Adrenal gland (tissue), 12 donors: Measurements from ENCODE around the gene HOXA9. TPM values are rescaled to one million over a fixed set of nuclear protein-coding genes. Genes with fewer than 3 reads are reported as not detected.

Source experiments
- DNase-seq, 7 donors: peaks; one replicate each; pipeline ENCODE4 v3.0.0-alpha.2; 2019 to 2020
- H3K27ac ChIP-seq, 5 donors: fragments of 200-600 bp; sonication (generic) in 4 of 5; 1 replicate in 3 of 5; 2 replicates in 2 of 5; pipeline versions ENCODE4 v1.5.1 to v1.8.0; 2016 to 2020; ENCODE audit warnings: mild to moderate bottlenecking in 1 of 5
- H3K27me3 ChIP-seq: fragments of 200-600 bp; 2 replicates; pipeline ENCODE4 v1.8.0; 2021
- H3K36me3 ChIP-seq, 2 donors: fragments of 200-600 bp; replicated peaks in 1 of 2; 1 replicate in 1 of 2; 2 replicates in 1 of 2; pipeline versions ENCODE4 v1.5.1 to v1.8.0; 2018 to 2022
- H3K4me1 ChIP-seq, 2 donors: fragments of 200-600 bp; replicated peaks in 1 of 2; 1 replicate in 1 of 2; 2 replicates in 1 of 2; pipeline versions ENCODE4 v1.5.1 to v1.8.0; 2018 to 2021
- H3K4me3 ChIP-seq, 4 donors: fragments of 200-600 bp; sonication (generic) in 3 of 4; one replicate each; pipeline ENCODE4 v1.5.1; 2016 to 2018
- H3K9me3 ChIP-seq, 3 donors: fragments of 200-600 bp; sonication (generic) in 1 of 3; replicated peaks in 1 of 3; 1 replicate in 2 of 3; 2 replicates in 1 of 3; pipeline versions ENCODE4 v1.5.1 to v1.8.0; 2016 to 2021
- CTCF ChIP-seq, 6 experiments: fragments of 450-650 bp in 4 of 6; fragments of 200-600 bp in 2 of 6; sonication (generic) in 1 of 6; IDR thresholded peaks; 1 replicate in 5 of 6; 2 replicates in 1 of 6; pipeline versions ENCODE4 v1.5.1 to v1.8.0; 2016 to 2021; ENCODE audit warnings: antibody characterized with exemption in 6 of 6, mild to moderate bottlenecking in 2 of 6, moderate library complexity in 1 of 6
- POLR2A ChIP-seq, 2 donors: fragments of 450-650 bp; IDR thresholded peaks; one replicate each; pipeline ENCODE4 v1.6.1; 2017; ENCODE audit warnings: antibody characterized with exemption in 2 of 2, mild to moderate bottlenecking in 2 of 2, moderate library complexity in 1 of 2
- WGBS, 4 donors: extraction: QIAGEN DNeasy Blood & Tissue Kit in 2 of 4; methylation state at CpG; one replicate each; pipeline versions ENCODE4 v1.1.5 to v1.1.7; 2013 to 2017; 5-methylcytosine and 5-hydroxymethylcytosine counted together
- intact Hi-C, 2 donors: fragments of 100-400 bp; cut with DNase I; formaldehyde crosslinking; loops; one replicate each; pipeline versions ENCODE4 v1.14.1 to v1.15.0; 2022 to 2023
- polyA plus RNA-seq, 3 donors: library from polyadenylated mRNA; stranded (reverse); fragments of 200-250 nt in 2 of 3; fragments of 350-450 nt in 1 of 3; fragmentation: Illumina TruSeq in 1 of 3; extraction: RNeasy Lipid Tissue Mini Kit (QIAGEN cat#74804) in 1 of 3; gene quantifications; one replicate each; pipeline ENCODE4 v1.2.3, GENCODE V29; 2013 to 2014
- total RNA-seq, 9 donors: library from RNA; depleted of rRNA in 4 of 9; stranded (reverse); fragments of >200 nt in 4 of 9; fragments of 120-200 nt in 1 of 9; fragmentation: NEBNext Ultra II Directional in 1 of 9; extraction: Animal tissue kit (Norgen Biotek cat#: 25700) in 1 of 9; gene quantifications; one replicate each; pipeline versions ENCODE4 v1.1.0 to v1.2.4, GENCODE V29; 2013 to 2023
- donor health status: healthy with polysubstance abuse.
- donor health status: Bipolar disorder and iron deficiency.
- donor health status: DM: yes; HTN: yes; CAD: no.
- donor health status: DM: no; HTN: no; CAD: no.
- donor health status: DM: no; HTN: no; CAD: no.
- donor health status: DM: yes; HTN: yes; CAD: no.

The HOXA9 gene
- total and polyA plus RNA-seq, 12 donors = 2.6 to 26.7 (median 11.7) TPM

DNA sequence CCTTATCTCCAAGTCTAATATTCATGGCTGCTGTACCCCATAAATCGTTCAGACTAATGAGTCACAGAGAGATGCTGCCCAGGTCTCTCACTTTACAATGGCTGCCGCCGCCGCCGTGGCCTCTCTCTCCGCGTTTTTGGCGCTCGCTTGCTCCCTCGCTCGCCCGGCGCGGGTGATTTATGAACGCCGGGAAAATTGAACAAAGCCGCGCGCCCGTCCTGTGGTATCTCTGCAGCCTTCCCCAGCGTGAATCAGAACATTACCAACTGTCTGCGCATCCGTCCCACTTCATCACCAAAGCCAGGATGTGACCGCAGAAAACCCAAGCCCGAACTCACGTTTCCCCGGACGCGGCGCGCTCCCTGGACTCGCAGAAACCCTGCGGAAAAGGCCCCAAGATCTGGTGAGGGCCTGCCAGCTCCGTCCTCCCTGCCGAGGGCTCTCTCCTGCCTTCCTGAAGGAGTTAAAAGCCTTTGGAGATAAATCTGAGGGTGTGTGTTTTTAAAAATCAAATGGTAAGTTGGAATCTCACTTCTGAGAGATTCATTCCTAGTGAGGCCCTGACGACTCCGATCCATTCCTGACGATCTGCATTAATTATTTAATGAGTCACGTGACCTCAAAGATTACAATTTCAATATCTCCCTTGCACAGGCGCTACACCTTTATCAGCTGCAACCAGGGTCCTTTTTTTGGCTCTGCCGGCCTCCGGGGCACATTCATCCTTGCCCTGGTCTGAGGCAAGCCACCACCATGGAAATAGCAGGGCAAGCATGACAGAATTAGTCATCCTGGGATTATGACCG lies 41.0 kb downstream of the HOXA9 start:
- no peaks in the 10 kb centered on the region for H3K27me3 ChIP-seq
- H3K9me3 ChIP-seq = no peaks in the 10 kb centered on the region
- H3K4me1 ChIP-seq = peaks cover under 1 to 38% of the 10 kb centered on the region in 2 donors
- peak overlapping the region in 4 of 5 donors; percentile 36 to 90 (median 56) for H3K27ac ChIP-seq
- 67 to 77% (median 71%) methylated on average over 34 to 43 of the region's 43 CpGs for WGBS, 4 donors
- intact Hi-C loops = no loop called here
- TF ChIP-seq CTCF (IDR thresholded peaks at IDR 0.05) = no peak
- no peak for TF ChIP-seq POLR2A (IDR thresholded peaks at IDR 0.05)
- H3K4me3 ChIP-seq = no peak overlapping the region
- no peaks in the 10 kb centered on the region for H3K36me3 ChIP-seq
- peak in 4 of 7 donors; percentile 32 to 77 (median 64) for DNase-seq

- no peaks in the 10 kb centered on the region for H3K9me3 ChIP-seq
- H3K4me1 ChIP-seq = peaks cover 0 to 33% of the 10 kb centered on the region in 2 donors
- H3K27ac ChIP-seq = peak overlapping the region in 4 of 5 donors; percentile 36 to 90 (median 56)
- peak in 2 of 7 donors; percentile 13 to 47 for DNase-seq
- no peak for TF ChIP-seq CTCF (IDR thresholded peaks at IDR 0.05)
- TF ChIP-seq POLR2A (IDR thresholded peaks at IDR 0.05) = no peak
- intact Hi-C loops = no loop called here
- H3K36me3 ChIP-seq = no peaks in the 10 kb centered on the region
- no peaks in the 10 kb centered on the region for H3K27me3 ChIP-seq
- WGBS, 4 donors = 83 to 86% (median 85%) methylated on average over 26 of the region's 26 CpGs
- no peak overlapping the region for H3K4me3 ChIP-seq
Measured at GRCh38 chr7:27123477-27124053, 41.8 kb downstream of the HOXA9 start.

DNA sequence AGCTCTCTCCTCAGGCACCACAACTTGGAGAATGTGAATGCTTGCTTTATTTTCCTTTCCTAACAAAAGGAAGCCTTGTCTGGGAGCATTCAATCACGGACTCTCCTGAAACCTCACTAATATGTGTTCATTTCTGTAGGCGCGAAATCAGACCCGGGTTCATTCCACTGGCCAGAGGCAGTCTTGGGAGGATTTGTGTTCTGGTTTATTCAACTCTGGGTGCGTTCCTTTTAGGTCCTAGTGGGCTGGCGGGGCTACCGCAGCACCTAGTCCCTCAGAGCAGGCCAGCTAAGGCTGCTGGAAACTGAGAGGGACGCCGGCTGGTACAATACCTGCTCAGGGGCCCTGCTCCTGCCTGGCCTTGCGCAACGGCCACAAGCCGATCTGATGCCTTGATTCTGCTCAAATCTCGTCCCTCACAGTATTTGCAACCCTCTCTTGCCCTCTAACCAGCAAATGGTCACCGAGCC lies 42.3 kb downstream of the HOXA9 start:
- WGBS, 4 donors = 70 to 86% (median 77%) methylated on average over 8 to 14 of the region's 14 CpGs
- H3K27ac ChIP-seq = peak overlapping the region in 4 of 5 donors; percentile 36 to 90 (median 54)
- no peaks in the 10 kb centered on the region for H3K36me3 ChIP-seq
- TF ChIP-seq CTCF (IDR thresholded peaks at IDR 0.05) (no peak), POLR2A (IDR thresholded peaks at IDR 0.05) (no peak)
- peaks cover 0 to 28% of the 10 kb centered on the region in 2 donors for H3K4me1 ChIP-seq
- no peaks in the 10 kb centered on the region for H3K27me3 ChIP-seq
- intact Hi-C loops = no loop called here
- DNase-seq = peak in 3 of 7 donors; percentile 13 to 50 (median 21)
- H3K4me3 ChIP-seq = peak overlapping the region in 1 of 4 donors; percentile 20
- H3K9me3 ChIP-seq = no peaks in the 10 kb centered on the region
